Vagina (tissue), 2 donors: ENCODE measurements around the gene IFT81.

ENCODE experiments used
- POLR2A ChIP-seq, 2 donors: fragments of 450-650 bp; IDR thresholded peaks; one replicate each; pipeline ENCODE4 v1.6.1; 2017; ENCODE audit warnings: antibody characterized with exemption in 2 of 2, mild to moderate bottlenecking in 2 of 2, moderate library complexity in 2 of 2
- POLR2AphosphoS5 ChIP-seq, 2 donors: sonication (generic); formaldehyde crosslinking; IDR thresholded peaks; one replicate each; pipeline ENCODE4 v1.9.0; 2017; ENCODE audit warnings: antibody characterized with exemption in 2 of 2, mild to moderate bottlenecking in 2 of 2, low read depth in 1 of 2; ENCODE audit not compliant: insufficient read depth in 1 of 2
- TF ChIP-seq, protein P1 (sequence below), 3 experiments: fragments of 450-650 bp in 2 of 3; fragments of 200-600 bp in 1 of 3; sonication (generic) in 1 of 3; IDR thresholded peaks; one replicate each; pipeline ENCODE4 v1.5.1; 2017 to 2019; ENCODE audit warnings: antibody characterized with exemption in 3 of 3, mild to moderate bottlenecking in 2 of 3, moderate library complexity in 2 of 3

- no peak for TF ChIP-seq POLR2AphosphoS5 (IDR thresholded peaks at IDR 0.05; ENCODE audit: insufficient read depth in 1 of 2, low read depth in 1 of 2)
- TF ChIP-seq, protein P1, sequence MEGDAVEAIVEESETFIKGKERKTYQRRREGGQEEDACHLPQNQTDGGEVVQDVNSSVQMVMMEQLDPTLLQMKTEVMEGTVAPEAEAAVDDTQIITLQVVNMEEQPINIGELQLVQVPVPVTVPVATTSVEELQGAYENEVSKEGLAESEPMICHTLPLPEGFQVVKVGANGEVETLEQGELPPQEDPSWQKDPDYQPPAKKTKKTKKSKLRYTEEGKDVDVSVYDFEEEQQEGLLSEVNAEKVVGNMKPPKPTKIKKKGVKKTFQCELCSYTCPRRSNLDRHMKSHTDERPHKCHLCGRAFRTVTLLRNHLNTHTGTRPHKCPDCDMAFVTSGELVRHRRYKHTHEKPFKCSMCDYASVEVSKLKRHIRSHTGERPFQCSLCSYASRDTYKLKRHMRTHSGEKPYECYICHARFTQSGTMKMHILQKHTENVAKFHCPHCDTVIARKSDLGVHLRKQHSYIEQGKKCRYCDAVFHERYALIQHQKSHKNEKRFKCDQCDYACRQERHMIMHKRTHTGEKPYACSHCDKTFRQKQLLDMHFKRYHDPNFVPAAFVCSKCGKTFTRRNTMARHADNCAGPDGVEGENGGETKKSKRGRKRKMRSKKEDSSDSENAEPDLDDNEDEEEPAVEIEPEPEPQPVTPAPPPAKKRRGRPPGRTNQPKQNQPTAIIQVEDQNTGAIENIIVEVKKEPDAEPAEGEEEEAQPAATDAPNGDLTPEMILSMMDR (IDR thresholded peaks at IDR 0.05): no peak
- TF ChIP-seq POLR2A (IDR thresholded peaks at IDR 0.05): no peak
Measured at GRCh38 chr12:110171186-110171538, 47.0 kb downstream of the IFT81 start.
